Measurements from ENCODE around the gene IQGAP2.

The IQGAP2 gene

GRCh38 chr5:76718381-76718832, 315.3 kb downstream of the IQGAP2 start:
- H3K9ac ChIP-seq (ENCODE audit: low read length): no peak overlapping the region
- H3K36me3 ChIP-seq (ENCODE audit: control insufficient read depth, insufficient read depth, low read length, severe bottlenecking): no peaks in the 10 kb centered on the region
- peak overlapping the region; percentile 89 for H3K4me3 ChIP-seq (ENCODE audit: low read length)
- DNase-seq (ENCODE audit: low read depth): no peak
- no peaks in the 10 kb centered on the region for H3K9me3 ChIP-seq (ENCODE audit: control insufficient read depth, low read length)
- H3K27me3 ChIP-seq (replicated peaks; ENCODE audit: control insufficient read depth, insufficient read depth, low read length): no peaks in the 10 kb centered on the region
- H3K4me1 ChIP-seq (ENCODE audit: control insufficient read depth, insufficient read depth, low read length): peaks cover 5% of the 10 kb centered on the region

DNA sequence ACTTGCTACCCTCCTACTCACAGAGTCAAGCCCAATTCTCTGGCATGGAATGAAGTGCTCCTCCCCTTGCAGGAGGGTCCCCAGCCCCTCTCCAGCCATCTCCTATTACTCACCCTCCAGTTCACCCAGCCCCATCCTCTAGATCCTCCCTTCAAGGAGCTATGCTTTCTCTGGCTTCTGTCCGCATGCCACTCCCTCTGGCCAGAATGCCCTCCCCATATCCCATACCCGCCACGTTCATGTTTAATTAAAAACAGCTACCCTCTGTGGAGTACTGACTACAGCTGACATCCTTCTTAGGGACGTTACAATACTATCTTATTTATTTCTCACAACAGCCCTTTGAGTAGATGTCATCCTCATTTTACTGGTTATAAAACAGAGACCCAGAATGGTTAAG, 315.8 kb downstream of the IQGAP2 start:
- no peak for DNase-seq (ENCODE audit: low read depth)
- Histone ChIP-seq H3K9me3 (ENCODE audit: control insufficient read depth, low read length) (no peaks in the 10 kb centered on the region), H3K9ac (ENCODE audit: low read length) (no peak overlapping the region), H3K36me3 (ENCODE audit: control insufficient read depth, insufficient read depth, low read length, severe bottlenecking) (no peaks in the 10 kb centered on the region), H3K4me3 (ENCODE audit: low read length) (peak overlapping the region; percentile 89), H3K27me3 (replicated peaks; ENCODE audit: control insufficient read depth, insufficient read depth, low read length) (no peaks in the 10 kb centered on the region), H3K4me1 (ENCODE audit: control insufficient read depth, insufficient read depth, low read length) (peaks cover 5% of the 10 kb centered on the region)

DNA sequence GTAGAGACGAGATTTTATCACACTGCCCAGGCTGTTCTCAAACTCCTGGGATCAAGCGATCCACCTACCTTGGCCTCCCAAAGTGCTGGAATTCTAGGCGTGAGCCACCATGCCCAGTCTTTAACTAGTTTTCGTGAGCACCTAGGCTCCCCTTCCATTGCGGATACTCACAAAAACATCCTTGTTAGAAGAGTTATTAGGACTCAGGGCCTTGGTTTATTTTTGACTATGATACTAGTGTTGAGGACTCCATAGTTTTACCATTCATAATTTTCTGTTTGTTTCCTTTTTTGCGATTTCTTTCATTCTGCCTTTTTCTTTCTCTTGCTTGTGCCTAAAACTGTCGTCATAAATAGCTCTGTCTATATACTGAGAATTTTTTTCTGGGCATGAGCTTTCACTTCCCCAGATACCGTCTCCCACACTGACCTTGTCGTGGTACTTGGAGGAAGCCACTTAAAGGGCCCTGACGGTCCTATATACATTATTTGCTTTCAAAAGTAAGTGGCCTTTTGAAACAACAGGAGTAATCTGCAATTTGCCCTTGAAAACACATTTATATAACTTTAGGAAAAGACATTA, 318.0 kb downstream of the IQGAP2 start:
- Histone ChIP-seq H3K36me3 (ENCODE audit: control insufficient read depth, insufficient read depth, low read length, severe bottlenecking) (no peaks in the 10 kb centered on the region), H3K9ac (ENCODE audit: low read length) (no peak overlapping the region), H3K9me3 (ENCODE audit: control insufficient read depth, low read length) (no peaks in the 10 kb centered on the region), H3K4me3 (ENCODE audit: low read length) (no peak overlapping the region), H3K4me1 (ENCODE audit: control insufficient read depth, insufficient read depth, low read length) (peaks cover 11% of the 10 kb centered on the region), H3K27me3 (replicated peaks; ENCODE audit: control insufficient read depth, insufficient read depth, low read length) (no peaks in the 10 kb centered on the region)
- no peak for DNase-seq (ENCODE audit: low read depth)

DNA sequence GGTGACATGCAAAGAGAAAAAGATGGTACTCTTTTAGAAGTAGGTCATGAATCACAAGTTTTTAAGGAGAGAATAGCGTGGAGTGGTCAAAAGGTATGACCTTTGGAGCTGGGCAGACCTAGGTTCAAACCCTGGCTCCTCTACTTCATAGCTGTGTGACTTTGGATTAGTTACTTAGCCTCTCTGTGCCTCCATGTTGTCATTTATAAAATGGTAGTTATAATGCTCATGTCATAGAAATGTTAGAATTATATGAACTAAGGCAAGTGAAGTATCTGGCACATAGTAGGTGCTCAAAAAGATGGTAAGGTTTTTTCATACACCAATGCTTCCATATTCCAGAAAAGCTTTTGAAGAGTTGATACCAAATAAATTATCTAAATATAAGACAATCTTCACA, 320.2 kb downstream of the IQGAP2 start:
- Histone ChIP-seq H3K4me1 (ENCODE audit: control insufficient read depth, insufficient read depth, low read length) (peaks cover 8% of the 10 kb centered on the region), H3K36me3 (ENCODE audit: control insufficient read depth, insufficient read depth, low read length, severe bottlenecking) (no peaks in the 10 kb centered on the region), H3K9me3 (ENCODE audit: control insufficient read depth, low read length) (no peaks in the 10 kb centered on the region), H3K9ac (ENCODE audit: low read length) (no peak overlapping the region), H3K4me3 (ENCODE audit: low read length) (no peak overlapping the region), H3K27me3 (replicated peaks; ENCODE audit: control insufficient read depth, insufficient read depth, low read length) (no peaks in the 10 kb centered on the region)
- no peak for DNase-seq (ENCODE audit: low read depth)

- no peak overlapping the region for H3K4me3 ChIP-seq (ENCODE audit: low read length)
- no peak for DNase-seq (ENCODE audit: low read depth)
- H3K27me3 ChIP-seq (replicated peaks; ENCODE audit: control insufficient read depth, insufficient read depth, low read length): no peaks in the 10 kb centered on the region
- H3K9ac ChIP-seq (ENCODE audit: low read length): no peak overlapping the region
- peaks cover 8% of the 10 kb centered on the region for H3K4me1 ChIP-seq (ENCODE audit: control insufficient read depth, insufficient read depth, low read length)
- no peaks in the 10 kb centered on the region for H3K36me3 ChIP-seq (ENCODE audit: control insufficient read depth, insufficient read depth, low read length, severe bottlenecking)
- H3K9me3 ChIP-seq (ENCODE audit: control insufficient read depth, low read length): no peaks in the 10 kb centered on the region
These were observed 320.8 kb downstream of the IQGAP2 start for GRCh38 chr5:76723906-76724305.

DNA sequence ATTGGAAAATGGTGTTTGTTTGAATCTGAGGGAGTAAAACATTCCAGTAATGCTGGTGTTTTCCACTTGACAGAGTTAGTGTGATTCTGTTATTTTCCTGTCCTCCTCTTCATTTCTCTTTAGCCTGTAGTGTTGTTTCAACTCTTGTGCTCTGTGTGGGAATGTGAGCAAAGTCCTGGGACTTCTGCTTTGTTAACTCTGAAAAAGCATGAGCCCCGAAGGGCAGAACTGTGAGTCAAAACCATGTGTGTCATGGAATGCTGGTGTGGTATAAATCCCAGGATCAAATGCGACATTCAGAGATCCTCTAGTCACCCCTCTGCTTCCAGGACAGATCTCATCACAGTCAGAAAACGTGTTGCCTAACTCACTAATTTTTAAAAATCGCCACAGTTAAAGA, 321.8 kb downstream of the IQGAP2 start:
- Histone ChIP-seq H3K9me3 (ENCODE audit: control insufficient read depth, low read length) (peaks cover 8% of the 10 kb centered on the region), H3K36me3 (ENCODE audit: control insufficient read depth, insufficient read depth, low read length, severe bottlenecking) (peaks cover 6% of the 10 kb centered on the region), H3K9ac (ENCODE audit: low read length) (no peak overlapping the region), H3K27me3 (replicated peaks; ENCODE audit: control insufficient read depth, insufficient read depth, low read length) (no peaks in the 10 kb centered on the region), H3K4me3 (ENCODE audit: low read length) (no peak overlapping the region), H3K4me1 (ENCODE audit: control insufficient read depth, insufficient read depth, low read length) (peaks cover 8% of the 10 kb centered on the region)
- peak; percentile 64 for DNase-seq (ENCODE audit: low read depth)

- H3K4me1 ChIP-seq (ENCODE audit: control insufficient read depth, insufficient read depth, low read length): peaks cover 8% of the 10 kb centered on the region
- no peak for DNase-seq (ENCODE audit: low read depth)
- H3K9ac ChIP-seq (ENCODE audit: low read length): no peak overlapping the region
- no peak overlapping the region for H3K4me3 ChIP-seq (ENCODE audit: low read length)
- peaks cover 21% of the 10 kb centered on the region for H3K36me3 ChIP-seq (ENCODE audit: control insufficient read depth, insufficient read depth, low read length, severe bottlenecking)
- no peaks in the 10 kb centered on the region for H3K27me3 ChIP-seq (replicated peaks; ENCODE audit: control insufficient read depth, insufficient read depth, low read length)
- peaks cover 15% of the 10 kb centered on the region for H3K9me3 ChIP-seq (ENCODE audit: control insufficient read depth, low read length)
These were observed 325.9 kb downstream of the IQGAP2 start for GRCh38 chr5:76728965-76729364.

DNA sequence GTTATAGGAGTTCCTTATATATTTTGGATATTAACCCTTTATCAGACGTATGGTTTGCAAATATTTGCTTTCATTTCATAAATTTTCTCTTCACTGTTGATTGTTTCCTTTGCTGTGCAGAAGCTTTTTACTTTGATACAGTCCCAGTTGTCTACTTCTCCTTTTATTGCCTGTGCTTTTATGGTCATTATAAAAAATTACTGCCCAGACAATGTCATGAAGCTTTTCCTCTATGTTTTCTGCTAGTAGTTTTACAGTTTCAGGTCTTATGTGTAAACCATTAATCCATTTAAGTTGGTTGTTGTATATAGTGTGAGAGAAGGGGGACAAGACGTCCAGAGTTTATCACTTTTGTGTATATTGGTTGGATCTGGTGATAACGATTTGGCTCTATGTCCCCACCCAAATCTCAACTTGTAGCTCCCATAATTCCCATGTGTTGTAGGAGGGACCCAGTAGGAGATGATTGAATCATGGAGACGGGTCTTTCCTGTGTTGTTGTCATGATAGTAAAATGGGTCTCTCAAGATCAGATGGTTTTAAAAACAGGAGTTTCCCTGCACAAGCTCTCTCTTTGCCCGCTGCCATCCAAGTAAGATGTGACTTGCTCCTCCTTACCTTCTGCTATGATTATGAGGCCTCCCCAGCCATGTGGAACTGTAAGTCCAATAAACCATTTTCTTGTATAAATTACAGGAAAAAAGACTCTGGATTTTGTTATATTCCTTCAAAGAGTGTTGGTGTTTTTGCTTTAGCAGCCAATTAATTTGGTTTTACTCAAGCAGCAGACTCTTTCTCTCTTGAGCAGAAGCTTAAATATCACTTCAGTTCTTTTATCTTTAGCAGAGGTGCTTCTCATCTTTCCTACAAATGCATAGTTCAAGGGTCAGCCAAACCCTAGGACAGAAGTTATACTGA, 326.5 kb downstream of the IQGAP2 start:
- H3K27me3 ChIP-seq (replicated peaks; ENCODE audit: control insufficient read depth, insufficient read depth, low read length): no peaks in the 10 kb centered on the region
- DNase-seq (ENCODE audit: low read depth): no peak
- H3K4me3 ChIP-seq (ENCODE audit: low read length): no peak overlapping the region
- H3K36me3 ChIP-seq (ENCODE audit: control insufficient read depth, insufficient read depth, low read length, severe bottlenecking): peaks cover 26% of the 10 kb centered on the region
- H3K4me1 ChIP-seq (ENCODE audit: control insufficient read depth, insufficient read depth, low read length): peaks cover 7% of the 10 kb centered on the region
- no peak overlapping the region for H3K9ac ChIP-seq (ENCODE audit: low read length)
- peaks cover 15% of the 10 kb centered on the region for H3K9me3 ChIP-seq (ENCODE audit: control insufficient read depth, low read length)

DNA sequence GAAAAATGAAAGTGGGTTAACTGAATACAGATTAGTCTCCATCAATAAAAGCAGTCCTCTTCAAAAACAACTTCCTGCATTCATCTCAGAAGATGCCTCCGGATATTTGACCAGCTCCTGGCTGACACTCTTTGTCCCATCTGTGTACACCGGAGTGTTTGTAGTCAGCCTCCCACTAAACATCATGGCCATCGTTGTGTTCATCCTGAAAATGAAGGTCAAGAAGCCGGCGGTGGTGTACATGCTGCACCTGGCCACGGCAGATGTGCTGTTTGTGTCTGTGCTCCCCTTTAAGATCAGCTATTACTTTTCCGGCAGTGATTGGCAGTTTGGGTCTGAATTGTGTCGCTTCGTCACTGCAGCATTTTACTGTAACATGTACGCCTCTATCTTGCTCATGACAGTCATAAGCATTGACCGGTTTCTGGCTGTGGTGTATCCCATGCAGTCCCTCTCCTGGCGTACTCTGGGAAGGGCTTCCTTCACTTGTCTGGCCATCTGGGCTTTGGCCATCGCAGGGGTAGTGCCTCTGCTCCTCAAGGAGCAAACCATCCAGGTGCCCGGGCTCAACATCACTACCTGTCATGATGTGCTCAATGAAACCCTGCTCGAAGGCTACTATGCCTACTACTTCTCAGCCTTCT, 329.4 kb downstream of the IQGAP2 start:
- DNase-seq (ENCODE audit: low read depth): no peak
- H3K4me1 ChIP-seq (ENCODE audit: control insufficient read depth, insufficient read depth, low read length): peaks cover 7% of the 10 kb centered on the region
- H3K4me3 ChIP-seq (ENCODE audit: low read length): no peak overlapping the region
- peaks cover 26% of the 10 kb centered on the region for H3K36me3 ChIP-seq (ENCODE audit: control insufficient read depth, insufficient read depth, low read length, severe bottlenecking)
- no peaks in the 10 kb centered on the region for H3K27me3 ChIP-seq (replicated peaks; ENCODE audit: control insufficient read depth, insufficient read depth, low read length)
- H3K9ac ChIP-seq (ENCODE audit: low read length): no peak overlapping the region
- H3K9me3 ChIP-seq (ENCODE audit: control insufficient read depth, low read length): peaks cover 15% of the 10 kb centered on the region

GRCh38 chr5:76733049-76733417, 329.9 kb downstream of the IQGAP2 start:
- H3K27me3 ChIP-seq (replicated peaks; ENCODE audit: control insufficient read depth, insufficient read depth, low read length): no peaks in the 10 kb centered on the region
- H3K36me3 ChIP-seq (ENCODE audit: control insufficient read depth, insufficient read depth, low read length, severe bottlenecking): peaks cover 26% of the 10 kb centered on the region
- no peak overlapping the region for H3K4me3 ChIP-seq (ENCODE audit: low read length)
- peaks cover 15% of the 10 kb centered on the region for H3K9me3 ChIP-seq (ENCODE audit: control insufficient read depth, low read length)
- no peak for DNase-seq (ENCODE audit: low read depth)
- H3K9ac ChIP-seq (ENCODE audit: low read length): no peak overlapping the region
- H3K4me1 ChIP-seq (ENCODE audit: control insufficient read depth, insufficient read depth, low read length): peaks cover 7% of the 10 kb centered on the region

GRCh38 chr5:76735762-76736545, 332.9 kb downstream of the IQGAP2 start:
- Histone ChIP-seq H3K9me3 (ENCODE audit: control insufficient read depth, low read length) (no peaks in the 10 kb centered on the region), H3K27me3 (replicated peaks; ENCODE audit: control insufficient read depth, insufficient read depth, low read length) (no peaks in the 10 kb centered on the region), H3K4me1 (ENCODE audit: control insufficient read depth, insufficient read depth, low read length) (peaks cover 7% of the 10 kb centered on the region), H3K36me3 (ENCODE audit: control insufficient read depth, insufficient read depth, low read length, severe bottlenecking) (peaks cover 20% of the 10 kb centered on the region), H3K4me3 (ENCODE audit: low read length) (peak overlapping the region; percentile 55), H3K9ac (ENCODE audit: low read length) (no peak overlapping the region)
- DNase-seq (ENCODE audit: low read depth): no peak
